ENCODE data around the gene XCR1.

GRCh38 chr3:46057716-46058115, 30.4 kb upstream of the XCR1 start:
- no peak for TF ChIP-seq EZH2 (IDR thresholded peaks at IDR 0.05; ENCODE audit: borderline replicate concordance)
- TF ChIP-seq, protein P1, sequence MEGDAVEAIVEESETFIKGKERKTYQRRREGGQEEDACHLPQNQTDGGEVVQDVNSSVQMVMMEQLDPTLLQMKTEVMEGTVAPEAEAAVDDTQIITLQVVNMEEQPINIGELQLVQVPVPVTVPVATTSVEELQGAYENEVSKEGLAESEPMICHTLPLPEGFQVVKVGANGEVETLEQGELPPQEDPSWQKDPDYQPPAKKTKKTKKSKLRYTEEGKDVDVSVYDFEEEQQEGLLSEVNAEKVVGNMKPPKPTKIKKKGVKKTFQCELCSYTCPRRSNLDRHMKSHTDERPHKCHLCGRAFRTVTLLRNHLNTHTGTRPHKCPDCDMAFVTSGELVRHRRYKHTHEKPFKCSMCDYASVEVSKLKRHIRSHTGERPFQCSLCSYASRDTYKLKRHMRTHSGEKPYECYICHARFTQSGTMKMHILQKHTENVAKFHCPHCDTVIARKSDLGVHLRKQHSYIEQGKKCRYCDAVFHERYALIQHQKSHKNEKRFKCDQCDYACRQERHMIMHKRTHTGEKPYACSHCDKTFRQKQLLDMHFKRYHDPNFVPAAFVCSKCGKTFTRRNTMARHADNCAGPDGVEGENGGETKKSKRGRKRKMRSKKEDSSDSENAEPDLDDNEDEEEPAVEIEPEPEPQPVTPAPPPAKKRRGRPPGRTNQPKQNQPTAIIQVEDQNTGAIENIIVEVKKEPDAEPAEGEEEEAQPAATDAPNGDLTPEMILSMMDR (IDR thresholded peaks at IDR 0.05; ENCODE audit: poor library complexity) = no peak
